GM23338 (cell line): ENCODE measurements around the gene UNC80. TPM values are rescaled to one million over a fixed set of nuclear protein-coding genes. Genes with fewer than 3 reads are reported as not detected.

Source experiments
- ATAC-seq: fragments of 200-7000 bp; cut with Tn5 transposase; 3 replicates; pipeline ENCODE4 v1.9.1; 2020
- DNase-seq: peaks from one replicate; pipeline ENCODE4 v3.0.0-alpha.2; 2015; ENCODE audit warnings: low spot score
- H2AFZ ChIP-seq: fragments of 200-600 bp; sonication (generic); 2 replicates; pipeline ENCODE4 v1.8.0; 2016; ENCODE audit warnings: antibody characterized with exemption, mild to moderate bottlenecking, moderate library complexity
- H3F3A ChIP-seq: fragments of 200-600 bp; sonication (generic); replicated peaks from 2 replicates; pipeline ENCODE4 v1.8.0; 2017; ENCODE audit warnings: antibody characterized with exemption, mixed run types, low read depth
- H3K27ac ChIP-seq: fragments of 200-600 bp; sonication (generic); 2 replicates; pipeline ENCODE4 v1.6.1; 2016; ENCODE audit warnings: low read depth
- H3K27me3 ChIP-seq: fragments of 200-600 bp; sonication (generic); 2 replicates; pipeline ENCODE4 v1.8.0; 2016; ENCODE audit warnings: mild to moderate bottlenecking, mixed run types, moderate library complexity; ENCODE audit not compliant: insufficient read depth
- H3K36me3 ChIP-seq: fragments of 200-600 bp; sonication (generic); 2 replicates; pipeline ENCODE4 v1.8.0; 2016; ENCODE audit warnings: mild to moderate bottlenecking; ENCODE audit not compliant: insufficient read depth
- H3K4me1 ChIP-seq: fragments of 200-600 bp; sonication (generic); 2 replicates; pipeline ENCODE4 v1.8.0; 2016; ENCODE audit warnings: mild to moderate bottlenecking, moderate library complexity; ENCODE audit not compliant: insufficient read depth
- H3K4me2 ChIP-seq: fragments of 200-600 bp; sonication (generic); 2 replicates; pipeline ENCODE4 v1.7.1; 2017; ENCODE audit warnings: mixed run types
- H3K4me3 ChIP-seq: fragments of 200-600 bp; sonication (generic); 2 replicates; pipeline ENCODE4 v1.6.1; 2016; ENCODE audit warnings: mixed run types
- H3K79me2 ChIP-seq: fragments of 200-600 bp; sonication (generic); replicated peaks from 2 replicates; pipeline ENCODE4 v1.8.0; 2017; ENCODE audit warnings: mild to moderate bottlenecking; ENCODE audit not compliant: insufficient read depth
- H3K9me2 ChIP-seq: fragments of 200-600 bp; sonication (generic); 2 replicates; pipeline ENCODE4 v1.8.0; 2017; ENCODE audit not compliant: insufficient read depth
- H4K20me1 ChIP-seq: fragments of 200-600 bp; sonication (generic); replicated peaks from 2 replicates; pipeline ENCODE4 v1.8.0; 2017; ENCODE audit warnings: mild to moderate bottlenecking; ENCODE audit not compliant: insufficient read depth
- H3K27ac Mint-ChIP-seq: 2 replicates; pipeline ENCODE4 v1.8.0; 2020; ENCODE audit warnings: inconsistent platforms, mild to moderate bottlenecking, moderate library complexity, mixed read lengths
- H3K27me3 Mint-ChIP-seq: 3 replicates; pipeline ENCODE4 v1.8.0; 2022; ENCODE audit warnings: low read depth, mild to moderate bottlenecking, moderate library complexity, mixed read lengths, inconsistent platforms; ENCODE audit not compliant: insufficient read depth, poor library complexity
- H3K36me3 Mint-ChIP-seq: 3 replicates; pipeline ENCODE4 v1.8.0; 2021; ENCODE audit warnings: low read depth, mild to moderate bottlenecking, inconsistent platforms, moderate library complexity, mixed read lengths
- H3K4me1 Mint-ChIP-seq: 3 replicates; pipeline ENCODE4 v1.8.0; 2020; ENCODE audit warnings: mild to moderate bottlenecking, inconsistent platforms, mixed read lengths
- H3K4me3 Mint-ChIP-seq: 3 replicates; pipeline ENCODE4 v1.8.0; 2021; ENCODE audit warnings: moderate library complexity, mild to moderate bottlenecking, inconsistent platforms, mixed read lengths
- H3K9me3 Mint-ChIP-seq: 3 replicates; pipeline ENCODE4 v1.8.0; 2020; ENCODE audit warnings: moderate library complexity, mild to moderate bottlenecking, inconsistent platforms, mixed read lengths
- CREB1 ChIP-seq: fragments of 250-450 bp; sonication (Bioruptor Pico); IDR thresholded peaks from 2 replicates; pipeline ENCODE4 v1.5.0; 2020; ENCODE audit warnings: low read depth, mild to moderate bottlenecking, moderate library complexity
- CTCF ChIP-seq, 2 experiments: fragments of 200-600 bp in 1 of 2; sonication (generic) in 1 of 2; conservative IDR thresholded peaks; 2 replicates each; pipeline versions ENCODE4 v1.5.1 to v1.6.1; 2016 to 2017; ENCODE audit warnings: antibody characterized with exemption in 2 of 2, low read depth in 2 of 2, mild to moderate bottlenecking in 2 of 2, moderate library complexity in 1 of 2
- ETS1 ChIP-seq: IDR thresholded peaks from 2 replicates; pipeline ENCODE4 v1.6.1; 2016; ENCODE audit warnings: antibody characterized with exemption
- EZH2 ChIP-seq: fragments of 200-600 bp; sonication (generic); IDR thresholded peaks from one replicate; pipeline ENCODE4 v1.8.0; 2017; ENCODE audit warnings: antibody characterized with exemption, mild to moderate bottlenecking, low read depth; ENCODE audit not compliant: unreplicated experiment
- EZH2phosphoT487 ChIP-seq: fragments of 200-600 bp; sonication (generic); IDR thresholded peaks from one replicate; pipeline ENCODE4 v1.8.1; 2018; ENCODE audit warnings: antibody characterized with exemption; ENCODE audit not compliant: unreplicated experiment
- NANOG ChIP-seq: IDR thresholded peaks from 2 replicates; pipeline ENCODE4 v1.6.1; 2016; ENCODE audit warnings: antibody characterized with exemption, borderline replicate concordance
- POLR2AphosphoS5 ChIP-seq: IDR thresholded peaks from 2 replicates; pipeline ENCODE4 v1.6.1; 2016; ENCODE audit warnings: antibody characterized with exemption, low read depth
- REST ChIP-seq: IDR thresholded peaks from one replicate; pipeline ENCODE4 v1.6.1; 2018; ENCODE audit warnings: antibody characterized with exemption; ENCODE audit not compliant: unreplicated experiment
- ZNF114 ChIP-seq: fragments of 250-450 bp; sonication (Bioruptor Pico); IDR thresholded peaks from 2 replicates; pipeline ENCODE4 v1.5.0; 2020; ENCODE audit warnings: mild to moderate bottlenecking, moderate library complexity
- ZNF331 ChIP-seq: fragments of 250-450 bp; sonication (Bioruptor Pico); IDR thresholded peaks from 2 replicates; pipeline ENCODE4 v1.5.0; 2020; ENCODE audit warnings: low read depth, mild to moderate bottlenecking, moderate library complexity
- ZNF462 ChIP-seq: fragments of 250-450 bp; sonication (Bioruptor Pico); IDR thresholded peaks from 2 replicates; pipeline ENCODE4 v1.5.0; 2020; ENCODE audit warnings: mild to moderate bottlenecking, moderate library complexity
- polyA plus RNA-seq: library from polyadenylated mRNA; unstranded; fragments of >200 nt; fragmentation: Nextera tagmentation; extraction: Ambion mirVana; gene quantifications from 2 replicates; pipeline ENCODE4 v1.2.1, GENCODE V29; 2016
- total RNA-seq: library from RNA; depleted of rRNA; stranded (reverse); fragments of >200 nt; shearing (Covaris generic); gene quantifications from 2 replicates; pipeline ENCODE4 v1.2.3, GENCODE V29; 2014

UNC80 gene
- total and polyA plus RNA-seq, 2 experiments from 2014 or later: 0.11 to 1.5 TPM

- peaks cover 17% of the 10 kb centered on the region for H3K27me3 ChIP-seq
- H4K20me1 ChIP-seq: no peaks in the 10 kb centered on the region
- H3F3A ChIP-seq: no peaks in the 10 kb centered on the region
- Mint-ChIP-seq H3K27me3 (peaks cover 8% of the 10 kb centered on the region), H3K27ac (no peak overlapping the region), H3K9me3 (no peaks in the 10 kb centered on the region), H3K36me3 (no peaks in the 10 kb centered on the region), H3K4me3 (no peak overlapping the region), H3K4me1 (peaks cover 24% of the 10 kb centered on the region)
- ATAC-seq (no peak), DNase-seq (no peak)
- no peak overlapping the region for H3K4me3 ChIP-seq
- peaks cover 11% of the 10 kb centered on the region for H3K4me1 ChIP-seq
- no peak overlapping the region for H3K4me2 ChIP-seq
- H3K27ac ChIP-seq: no peak overlapping the region
- TF ChIP-seq ETS1: no peak
- no peak for TF ChIP-seq CTCF (conservative IDR thresholded peaks at IDR 0.05; ENCODE audit: low read depth in 2 of 2)
- TF ChIP-seq REST: no peak
- TF ChIP-seq EZH2phosphoT487: no peak
- TF ChIP-seq ZNF462 (CRISPR knock-in tag): no peak
- TF ChIP-seq EZH2: no peak
- no peak for TF ChIP-seq ZNF331 (CRISPR knock-in tag)
- no peak for TF ChIP-seq NANOG
- no peak for TF ChIP-seq CREB1
- TF ChIP-seq POLR2AphosphoS5: no peak
- no peak for TF ChIP-seq ZNF114
- H2AFZ ChIP-seq: no peak overlapping the region
- no peaks in the 10 kb centered on the region for H3K9me2 ChIP-seq
- H3K79me2 ChIP-seq: no peaks in the 10 kb centered on the region
- no peaks in the 10 kb centered on the region for H3K36me3 ChIP-seq
Measured at GRCh38 chr2:209958016-209958415, 186.4 kb downstream of the UNC80 start.
